Measurements from ENCODE around the gene DNAJB1. TPM values are rescaled to one million over a fixed set of nuclear protein-coding genes. Genes with fewer than 3 reads are reported as not detected.

Gene DNAJB1
- total and polyA plus RNA-seq, 10 of the 15 experiments (the other 5 are each of a cell fraction or from before 2014, with no cell fraction given) = 4.8 to 65.8 (median 34.9) TPM

GRCh38 chr19:14515501-14516047 is 2.6 kb downstream of the DNAJB1 start:
- Histone ChIP-seq H3K4me3 (peak overlapping the region; percentile 95), H3K36me3 (ENCODE audit: control insufficient read depth in 2 of 2, insufficient read depth in 2 of 2, low read length in 1 of 2) (peaks cover 3 to 12% of the 10 kb centered on the region in 2 experiments; a peak in 3 of 4 replicates), H3K4me1 (ENCODE audit: control insufficient read depth, insufficient read depth, low read length) (peaks cover 9% of the 10 kb centered on the region), H3K9ac (ENCODE audit: control insufficient read depth, insufficient read depth, low read length) (peak overlapping the region; percentile 3; the same call in 1 of the 2 replicates), H3K4me2 (ENCODE audit: control insufficient read depth, insufficient read depth) (peak overlapping the region; percentile 90), H3K9me3 (replicated peaks; ENCODE audit: control insufficient read depth, insufficient read depth, low read length) (no peaks in the 10 kb centered on the region), H4K20me1 (ENCODE audit: control insufficient read depth, insufficient read depth) (peaks cover 3% of the 10 kb centered on the region; the same call in 1 of the 2 replicates), H3K79me2 (ENCODE audit: control insufficient read depth, insufficient read depth, low read length) (peaks cover 30% of the 10 kb centered on the region), H2AFZ (ENCODE audit: control insufficient read depth, low read depth, low read length) (no peak overlapping the region), H3K27ac (ENCODE audit: control insufficient read depth, insufficient read depth) (no peak overlapping the region), H3K27me3 (replicated peaks in 1 of 2; ENCODE audit: control insufficient read depth in 2 of 2, insufficient read depth in 2 of 2, low read length in 1 of 2) (no peaks in the 10 kb centered on the region)
- no peak for FAIRE-seq
- CTCF ChIA-PET = interaction anchor here (0.9 to 4.9 kb wide), 3 partner anchors 10 to 44 kb away, joined by 3 to 41 read pairs (median 5); no protein-coding TSS in a partner anchor
- ATAC-seq = no peak
- RAD21 ChIA-PET (ENCODE audit: unreplicated experiment) = no interaction called here
- POLR2A ChIA-PET = no interaction called here
- TF ChIP-seq YBX1 (IDR thresholded peaks at IDR 0.05) (no peak), NR2C2 (IDR thresholded peaks at IDR 0.05; ENCODE audit: borderline replicate concordance, control insufficient read depth, insufficient read length, low read depth) (no peak), MYB (IDR thresholded peaks at IDR 0.05; ENCODE audit: borderline replicate concordance, low read depth, low read length) (no peak), TBL1XR1 (IDR thresholded peaks at IDR 0.05; ENCODE audit: low read depth, low read length) (no peak), CTCF (IDR thresholded peaks at IDR 0.05 in 2 of 3, conservative IDR thresholded peaks at IDR 0.05 in 1 of 3; ENCODE audit: control insufficient read depth in 2 of 3, extremely low read depth in 1 of 3, insufficient read depth in 1 of 3, low read depth in 3 of 3, low read length in 3 of 3) (no peak), CEBPB (IDR thresholded peaks at IDR 0.05; ENCODE audit: borderline replicate concordance in 1 of 2, low read depth in 2 of 2, low read length in 2 of 2) (no peak), RAD21 (IDR thresholded peaks at IDR 0.05; ENCODE audit: insufficient read depth, low read depth, low read length) (no peak)
- no TSS peak for BruUV-seq (replicated peaks)
- no peak for DNase-seq (ENCODE audit: low read depth, low spot score)
- SMC1A ChIA-PET (ENCODE audit: uncharacterized antibody, unreplicated experiment) = no interaction called here
- 86% methylated on average over 8 of the region's 8 CpGs for WGBS (ENCODE audit: insufficient coverage, insufficient replicate concordance, low lambda C conversion rate, missing lambda C conversion rate)
- in situ Hi-C loops (cut with MboI) (no loop called here), intact Hi-C loops (cut with micrococcal nuclease; ENCODE audit: unreplicated experiment) (no loop called here)
